H1 (cell line): ENCODE results near the gene LRRC2. TPM values are rescaled to one million over a fixed set of nuclear protein-coding genes. Genes with fewer than 3 reads are reported as not detected.
A peak's percentile ranks its signal among the peaks of the same experiment; 100 is the strongest.

Experiments
- CBX5 ChIP-seq: fragments of 300-800, 300-1000 bp; sonication (generic); IDR thresholded peaks from 2 replicates; pipeline ENCODE4 v1.7.1; 2016; ENCODE audit warnings: antibody characterized with exemption, low read length, low read depth
- CHD1 ChIP-seq: IDR thresholded peaks from 2 replicates; pipeline ENCODE4 v1.6.1; 2012; ENCODE audit warnings: low read depth, low read length, improper control_type of control experiment
- CHD7 ChIP-seq: fragments of 300-600 bp; sonication (generic); IDR thresholded peaks from 2 replicates; pipeline ENCODE4 v1.7.1; 2012; ENCODE audit warnings: low read length, moderate library complexity, mild to moderate bottlenecking, inconsistent platforms; ENCODE audit not compliant: insufficient replicate concordance
- CTBP2 ChIP-seq: IDR thresholded peaks from 2 replicates; pipeline ENCODE4 v1.7.0; 2011; ENCODE audit warnings: borderline replicate concordance, mild to moderate bottlenecking, moderate library complexity, mixed read lengths, low read length; ENCODE audit not compliant: insufficient read depth, insufficient read length
- EZH2 ChIP-seq: fragments of 200-600 bp; sonication (generic); IDR thresholded peaks from 2 replicates; pipeline ENCODE4 v1.7.1; 2012; ENCODE audit warnings: low read depth, mild to moderate bottlenecking, moderate library complexity, low read length, inconsistent platforms; ENCODE audit not compliant: severe bottlenecking
- FOSL1 ChIP-seq: IDR thresholded peaks from 2 replicates; pipeline ENCODE4 v1.6.1; 2011; ENCODE audit warnings: mild to moderate bottlenecking, low read depth, low read length, moderate library complexity; ENCODE audit not compliant: insufficient read depth
- POU5F1 ChIP-seq: IDR thresholded peaks from 2 replicates; pipeline ENCODE4 v1.6.1; 2011; ENCODE audit warnings: low read depth, mild to moderate bottlenecking, low read length, moderate library complexity
- RBBP5 ChIP-seq: IDR thresholded peaks from 2 replicates; pipeline ENCODE4 v1.7.1; 2012; ENCODE audit warnings: low read depth, mild to moderate bottlenecking, inconsistent platforms, low read length, moderate library complexity, borderline replicate concordance
- TBP ChIP-seq: IDR thresholded peaks from 2 replicates; pipeline ENCODE4 v1.6.1; 2011; ENCODE audit warnings: low read depth, low read length, improper control_type of control experiment
- TCF12 ChIP-seq: IDR thresholded peaks from 2 replicates; pipeline ENCODE4 v1.6.1; 2011; ENCODE audit warnings: low read depth, mild to moderate bottlenecking, low read length
- YY1 ChIP-seq: IDR thresholded peaks from 2 replicates; pipeline ENCODE4 v1.6.1; 2011; ENCODE audit warnings: low read depth, mild to moderate bottlenecking, low read length
- polyA plus RNA-seq, 7 experiments: library from polyadenylated mRNA; depleted of rRNA in 3 of 7; stranded (reverse) in 5 of 7; unstranded in 2 of 7; fragments of >200 nt in 5 of 7; fragments of 200-250 nt in 2 of 7; gene quantifications; 1 replicate in 5 of 7; 2 replicates in 1 of 7; 4 replicates in 1 of 7; pipeline versions ENCODE4 v1.2.1 to v1.2.3, GENCODE V29; 2011 to 2013; ENCODE audit warnings: missing spikeins in 2 of 7, mixed read lengths in 2 of 7
- total RNA-seq: library from RNA; stranded (reverse); fragmentation: NEBNext Ultra II Directional; extraction: Animal tissue kit (Norgen Biotek cat#: 25700); gene quantifications from 2 replicates; pipeline ENCODE4 v1.2.1, GENCODE V29; 2021

Gene LRRC2
- total and polyA plus RNA-seq, 2 of the 8 experiments (the other 6 are each of a cell fraction or from before 2014, with no cell fraction given) = 1.4 to 6.4 TPM

- no peak for TF ChIP-seq CHD7
- TF ChIP-seq FOSL1 = no peak
- no peak for TF ChIP-seq CBX5
- no peak for TF ChIP-seq RBBP5
- no peak for TF ChIP-seq CTBP2
- TF ChIP-seq YY1 = peak; percentile 67; the same call in 1 of the 2 replicates
- TF ChIP-seq EZH2 = no peak
- peak; percentile 92; the same call in 1 of the 2 replicates for TF ChIP-seq TCF12
- no peak for TF ChIP-seq POU5F1
- peak; percentile 54; the same call in 1 of the 2 replicates for TF ChIP-seq TBP
- TF ChIP-seq CHD1 = no peak
These were observed 77.3 kb downstream of the LRRC2 start (continued) for GRCh38 chr3:46488735-46489361.
